Esophagus muscularis mucosa (tissue), 4 donors: ENCODE results near the gene CCDC82. TPM values are rescaled to one million over a fixed set of nuclear protein-coding genes. Genes with fewer than 3 reads are reported as not detected.

ENCODE experiments used
- DNase-seq: peaks from one replicate; pipeline ENCODE4 v3.0.0-alpha.2; 2017; ENCODE audit errors: extremely low spot score
- H3K27ac ChIP-seq, 4 donors: fragments of 200-600 bp; sonication (generic); replicated peaks in 1 of 4; 1 replicate in 3 of 4; 2 replicates in 1 of 4; pipeline ENCODE4 v1.5.1; 2016 to 2019; ENCODE audit warnings: mild to moderate bottlenecking in 1 of 4
- H3K27me3 ChIP-seq, 4 donors: fragments of 200-600 bp; sonication (generic); one replicate each; pipeline versions ENCODE4 v1.5.1 to v1.6.0; 2016 to 2019
- H3K36me3 ChIP-seq, 4 donors: fragments of 200-600 bp; sonication (generic); one replicate each; pipeline ENCODE4 v1.5.1; 2016 to 2019
- H3K4me1 ChIP-seq, 4 donors: fragments of 200-600 bp; sonication (generic); one replicate each; pipeline ENCODE4 v1.5.1; 2016 to 2019
- H3K4me3 ChIP-seq, 4 donors: fragments of 200-600 bp; sonication (generic); 1 replicate in 2 of 4; 2 replicates in 2 of 4; pipeline ENCODE4 v1.5.1; 2016 to 2019; ENCODE audit warnings: mild to moderate bottlenecking in 4 of 4, moderate library complexity in 1 of 4
- H3K9me3 ChIP-seq, 4 donors: fragments of 200-600 bp; sonication (generic); 1 replicate in 3 of 4; 2 replicates in 1 of 4; pipeline ENCODE4 v1.5.1; 2016 to 2019
- CTCF ChIP-seq, 3 experiments: fragments of 200-600 bp in 2 of 3; fragments of 450-650 bp in 1 of 3; sonication (generic) in 2 of 3; IDR thresholded peaks; one replicate each; pipeline ENCODE4 v1.5.1; 2017 to 2019; ENCODE audit warnings: antibody characterized with exemption in 3 of 3, mild to moderate bottlenecking in 2 of 3, moderate library complexity in 1 of 3
- EP300 ChIP-seq: sonication (generic); formaldehyde crosslinking; IDR thresholded peaks from one replicate; pipeline ENCODE4 v1.6.1; 2017; ENCODE audit warnings: antibody characterized with exemption
- POLR2A ChIP-seq: fragments of 450-650 bp; IDR thresholded peaks from one replicate; pipeline ENCODE4 v1.6.1; 2017; ENCODE audit warnings: antibody characterized with exemption, moderate library complexity, mild to moderate bottlenecking, low read depth
- POLR2AphosphoS5 ChIP-seq, 2 donors: sonication (generic); formaldehyde crosslinking; IDR thresholded peaks; one replicate each; pipeline ENCODE4 v1.6.1; 2017; ENCODE audit warnings: antibody characterized with exemption in 2 of 2
- WGBS: methylation state at CpG from one replicate; pipeline ENCODE4 v1.1.5; 2018; 5-methylcytosine and 5-hydroxymethylcytosine counted together
- intact Hi-C: fragments of 100-400 bp; cut with DNase I; formaldehyde crosslinking; loops from one replicate; pipeline ENCODE4 v1.15.1; 2023
- total RNA-seq, 4 donors: library from RNA; depleted of rRNA; stranded (reverse); fragments of >200 nt; gene quantifications; one replicate each; pipeline versions ENCODE4 v1.1.0 to v1.2.1, GENCODE V29; 2016

The CCDC82 gene
- total RNA-seq, 4 donors from 2014 or later = 12.3 to 23.3 (median 14.7) TPM

GRCh38 chr11:96356848-96357247 is 32.9 kb downstream of the CCDC82 start:
- intact Hi-C loops = no loop called here
- TF ChIP-seq CTCF (IDR thresholded peaks at IDR 0.05) (no peak), POLR2A (no peak), EP300 (no peak), POLR2AphosphoS5 (IDR thresholded peaks at IDR 0.05) (no peak)
- no peaks in the 10 kb centered on the region for H3K9me3 ChIP-seq
- H3K4me3 ChIP-seq = no peak overlapping the region
- no peaks in the 10 kb centered on the region for H3K4me1 ChIP-seq
- DNase-seq = no peak
- H3K36me3 ChIP-seq = peaks cover 15 to 73% (median 55%) of the 10 kb centered on the region in 4 donors
- WGBS = 92% methylated on average over 4 of the region's 4 CpGs
- H3K27ac ChIP-seq = no peak overlapping the region
- H3K27me3 ChIP-seq = no peaks in the 10 kb centered on the region

- intact Hi-C loops = loop anchor here (2.0 to 5.0 kb wide), 6 partner anchors 106 to 506 kb away; partner anchors contain the start of gene MTMR2
- Histone ChIP-seq H3K27ac (peak within 1 kb of the TSS; percentile 85 to 91 (median 88)), H3K4me3 (peak within 1 kb of the TSS; percentile 66 to 90 (median 68)), H3K4me1 (peaks cover 38 to 47% (median 42%) of the 10 kb centered on the region in 4 donors), H3K27me3 (no peaks in the 10 kb centered on the region), H3K36me3 (no peaks in the 10 kb centered on the region), H3K9me3 (no peaks in the 10 kb centered on the region)
- WGBS = 7% methylated on average over 31 of the region's 31 CpGs
- TF ChIP-seq POLR2AphosphoS5 (IDR thresholded peaks at IDR 0.05) (peak; percentile 68 to 76), POLR2A (no peak), EP300 (no peak), CTCF (IDR thresholded peaks at IDR 0.05) (peak in 2 of 3 experiments; percentile 92 to 94)
- peak; percentile 99 for DNase-seq
These were observed 46.6 kb downstream of the CCDC82 start, which contains the start of gene MAML2 for GRCh38 chr11:96342961-96343711. MAML2 (minus strand) TSS chr11:96343195; CDS start chr11:96341895, 1,300 bp downstream.

GRCh38 chr11:96342014-96342960 is 47.4 kb downstream of the CCDC82 start:
- no peak for TF ChIP-seq CTCF (IDR thresholded peaks at IDR 0.05)
- TF ChIP-seq POLR2AphosphoS5 (IDR thresholded peaks at IDR 0.05) = no peak
- TF ChIP-seq EP300 = no peak
- TF ChIP-seq POLR2A = no peak
- no peak for DNase-seq
- intact Hi-C loops = loop anchor here (2.0 to 5.0 kb wide), 6 partner anchors 105 to 505 kb away; partner anchors contain the start of gene MTMR2
- Histone ChIP-seq H3K27me3 (no peaks in the 10 kb centered on the region), H3K27ac (peak overlapping the region; percentile 85 to 91 (median 88)), H3K9me3 (no peaks in the 10 kb centered on the region), H3K4me1 (peaks cover 46 to 56% (median 50%) of the 10 kb centered on the region in 4 donors), H3K4me3 (peak overlapping the region; percentile 66 to 90 (median 68)), H3K36me3 (no peaks in the 10 kb centered on the region)
- WGBS = 1% methylated on average over 13 of the region's 13 CpGs

GRCh38 chr11:96341211-96342013 is 48.3 kb downstream of the CCDC82 start:
- Histone ChIP-seq H3K36me3 (no peaks in the 10 kb centered on the region), H3K4me1 (peaks cover 46 to 59% (median 56%) of the 10 kb centered on the region in 4 donors), H3K4me3 (peak overlapping the region; percentile 66 to 90 (median 68)), H3K27me3 (no peaks in the 10 kb centered on the region), H3K9me3 (no peaks in the 10 kb centered on the region), H3K27ac (peak overlapping the region; percentile 85 to 91 (median 88))
- DNase-seq = no peak
- WGBS = 29% methylated on average over 19 of the region's 26 CpGs
- intact Hi-C loops = loop anchor here (2.0 to 5.0 kb wide), 6 partner anchors 104 to 504 kb away; partner anchors contain the start of gene MTMR2
- TF ChIP-seq EP300 (no peak), POLR2AphosphoS5 (IDR thresholded peaks at IDR 0.05) (peak; percentile 33 to 57), POLR2A (no peak), CTCF (IDR thresholded peaks at IDR 0.05) (peak; percentile 31 to 51 (median 46))
